ENCODE measurements around the gene UNKL.

UNKL gene

DNA sequence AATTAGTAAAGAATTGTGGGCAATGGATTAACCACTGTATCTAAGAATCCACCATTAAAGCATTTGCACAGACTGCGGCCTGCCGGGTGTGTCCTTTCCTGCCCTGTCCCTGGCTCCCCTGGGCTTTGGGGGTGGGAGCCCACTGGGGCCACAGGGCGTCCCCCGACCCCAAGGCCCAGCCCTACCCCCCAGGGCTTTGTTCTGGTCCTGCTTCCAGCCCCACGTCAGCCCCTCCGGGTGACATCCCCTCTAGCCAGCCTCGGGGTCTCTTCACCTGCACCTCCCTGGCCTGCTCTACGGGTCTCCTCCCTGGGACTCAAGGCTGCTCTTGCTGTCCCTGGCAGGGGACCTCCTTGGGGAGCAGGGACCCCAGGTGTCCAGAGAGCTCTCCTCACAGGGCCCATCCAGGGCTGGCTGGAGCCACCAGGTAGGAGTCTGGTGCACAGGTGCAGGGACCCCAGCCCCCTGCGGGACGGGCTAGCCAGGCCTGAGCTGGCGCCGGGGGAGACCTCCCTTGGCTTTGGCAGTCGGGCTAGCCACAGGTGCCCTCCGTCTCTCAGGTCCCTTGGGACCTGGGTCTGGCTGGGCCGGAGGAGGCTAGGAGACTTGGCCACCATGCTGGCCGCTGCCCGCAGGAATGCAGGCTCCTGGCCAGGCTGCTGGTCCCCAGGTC lies 87.4 kb downstream of the UNKL start:
- H3K27ac ChIP-seq (ENCODE audit: insufficient read depth, low read length, poor library complexity, severe bottlenecking) = no peak overlapping the region
- H3K4me3 ChIP-seq (ENCODE audit: insufficient read depth, low read depth, low read length, poor library complexity, severe bottlenecking) = no peak overlapping the region
- H3K9me3 ChIP-seq (ENCODE audit: control insufficient read depth, low read length) = no peaks in the 10 kb centered on the region
- peaks cover 11% of the 10 kb centered on the region for H3K4me1 ChIP-seq (ENCODE audit: control insufficient read depth, insufficient read depth, low read length, poor library complexity, severe bottlenecking)
- H3K36me3 ChIP-seq (ENCODE audit: control insufficient read depth, insufficient read depth, low read length) = peaks cover 22% of the 10 kb centered on the region
- no peak for DNase-seq
- no peaks in the 10 kb centered on the region for H3K27me3 ChIP-seq (replicated peaks; ENCODE audit: control insufficient read depth, insufficient read depth, low read length, poor library complexity, severe bottlenecking)

DNA sequence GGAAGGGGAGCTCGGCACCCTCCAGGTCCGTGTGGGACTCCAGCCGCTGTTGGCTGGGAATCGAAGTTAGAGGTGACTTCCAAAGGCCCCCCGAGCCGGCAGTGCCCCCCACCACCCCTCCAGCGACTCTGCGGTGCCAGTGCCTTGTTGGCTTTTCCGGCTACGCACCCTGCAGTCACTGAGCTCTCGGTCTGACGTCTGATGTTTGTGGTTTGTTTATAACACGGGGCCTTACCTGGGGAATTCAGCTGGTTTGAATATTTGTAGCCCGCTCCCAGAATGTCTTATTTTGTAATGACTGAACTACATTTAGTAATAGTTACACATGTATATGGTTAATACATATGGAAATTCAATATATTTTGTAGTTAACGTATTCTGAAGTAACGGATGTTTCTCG lies 88.1 kb downstream of the UNKL start:
- Histone ChIP-seq H3K4me3 (ENCODE audit: insufficient read depth, low read depth, low read length, poor library complexity, severe bottlenecking) (no peak overlapping the region), H3K9me3 (ENCODE audit: control insufficient read depth, low read length) (no peaks in the 10 kb centered on the region), H3K4me1 (ENCODE audit: control insufficient read depth, insufficient read depth, low read length, poor library complexity, severe bottlenecking) (peaks cover 4% of the 10 kb centered on the region), H3K36me3 (ENCODE audit: control insufficient read depth, insufficient read depth, low read length) (peaks cover 29% of the 10 kb centered on the region), H3K27ac (ENCODE audit: insufficient read depth, low read length, poor library complexity, severe bottlenecking) (no peak overlapping the region), H3K27me3 (replicated peaks; ENCODE audit: control insufficient read depth, insufficient read depth, low read length, poor library complexity, severe bottlenecking) (no peaks in the 10 kb centered on the region)
- DNase-seq = no peak

DNA sequence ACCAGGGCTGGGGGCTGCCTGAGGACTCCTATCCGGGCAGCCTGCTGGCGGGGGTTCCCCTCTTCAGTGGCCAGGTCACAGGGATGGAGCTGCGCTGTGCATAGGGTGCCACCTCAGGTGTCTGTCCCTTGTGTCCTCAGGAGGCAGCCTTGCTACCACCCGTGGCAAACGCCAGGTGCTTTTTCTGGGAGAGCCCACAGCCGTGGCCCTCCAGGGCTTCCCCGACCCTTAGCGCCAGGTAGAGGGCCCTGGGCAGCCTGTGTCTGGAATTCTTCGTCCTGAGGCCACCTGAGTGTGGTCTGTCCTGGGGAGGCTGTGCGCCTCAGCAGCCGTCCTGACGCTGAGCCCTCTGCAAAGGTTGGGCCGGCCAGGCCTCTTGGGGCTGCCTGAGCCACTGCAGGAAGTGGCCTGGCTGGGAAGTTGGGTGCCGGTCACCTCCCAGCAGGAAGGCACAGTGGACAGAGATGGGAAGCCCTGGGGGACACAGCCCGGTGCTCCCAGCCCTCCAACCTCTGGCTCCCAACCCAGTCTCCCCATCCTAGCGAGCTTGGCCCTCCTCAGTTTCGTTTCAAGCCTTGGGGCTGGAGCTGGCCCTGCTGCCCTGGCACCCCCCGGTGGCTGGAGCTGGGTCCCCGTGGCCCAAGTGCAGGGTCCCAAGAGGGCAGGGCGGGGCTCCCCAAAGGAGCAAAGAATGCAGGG lies 88.7 kb downstream of the UNKL start:
- H3K4me1 ChIP-seq (ENCODE audit: control insufficient read depth, insufficient read depth, low read length, poor library complexity, severe bottlenecking) = no peaks in the 10 kb centered on the region
- no peak overlapping the region for H3K4me3 ChIP-seq (ENCODE audit: insufficient read depth, low read depth, low read length, poor library complexity, severe bottlenecking)
- no peak overlapping the region for H3K27ac ChIP-seq (ENCODE audit: insufficient read depth, low read length, poor library complexity, severe bottlenecking)
- H3K36me3 ChIP-seq (ENCODE audit: control insufficient read depth, insufficient read depth, low read length) = peaks cover 34% of the 10 kb centered on the region
- H3K9me3 ChIP-seq (ENCODE audit: control insufficient read depth, low read length) = no peaks in the 10 kb centered on the region
- no peak for DNase-seq
- no peaks in the 10 kb centered on the region for H3K27me3 ChIP-seq (replicated peaks; ENCODE audit: control insufficient read depth, insufficient read depth, low read length, poor library complexity, severe bottlenecking)

DNA sequence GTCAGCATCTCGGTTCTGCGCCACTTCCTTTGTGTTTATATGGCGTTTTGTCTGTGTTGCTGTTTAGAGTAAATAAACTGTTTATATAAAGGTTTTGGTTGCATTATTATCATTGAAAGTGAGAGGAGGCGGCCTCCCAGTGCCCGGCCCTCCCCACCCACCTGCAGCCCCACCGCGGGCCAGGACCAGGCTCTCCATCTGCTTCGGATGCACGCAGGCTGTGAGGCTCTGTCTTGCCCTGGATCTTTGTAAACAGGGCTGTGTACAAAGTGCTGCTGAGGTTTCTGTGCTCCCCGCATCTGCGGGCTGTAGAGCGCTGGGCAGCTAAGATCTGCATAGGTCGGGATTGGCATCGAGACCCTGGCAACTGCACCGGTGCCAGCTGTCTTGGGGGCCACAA lies 89.2 kb downstream of the UNKL start:
- Histone ChIP-seq H3K27me3 (replicated peaks; ENCODE audit: control insufficient read depth, insufficient read depth, low read length, poor library complexity, severe bottlenecking) (no peaks in the 10 kb centered on the region), H3K9me3 (ENCODE audit: control insufficient read depth, low read length) (no peaks in the 10 kb centered on the region), H3K27ac (ENCODE audit: insufficient read depth, low read length, poor library complexity, severe bottlenecking) (no peak overlapping the region), H3K4me3 (ENCODE audit: insufficient read depth, low read depth, low read length, poor library complexity, severe bottlenecking) (no peak overlapping the region), H3K4me1 (ENCODE audit: control insufficient read depth, insufficient read depth, low read length, poor library complexity, severe bottlenecking) (no peaks in the 10 kb centered on the region), H3K36me3 (ENCODE audit: control insufficient read depth, insufficient read depth, low read length) (peaks cover 40% of the 10 kb centered on the region)
- no peak for DNase-seq

DNA sequence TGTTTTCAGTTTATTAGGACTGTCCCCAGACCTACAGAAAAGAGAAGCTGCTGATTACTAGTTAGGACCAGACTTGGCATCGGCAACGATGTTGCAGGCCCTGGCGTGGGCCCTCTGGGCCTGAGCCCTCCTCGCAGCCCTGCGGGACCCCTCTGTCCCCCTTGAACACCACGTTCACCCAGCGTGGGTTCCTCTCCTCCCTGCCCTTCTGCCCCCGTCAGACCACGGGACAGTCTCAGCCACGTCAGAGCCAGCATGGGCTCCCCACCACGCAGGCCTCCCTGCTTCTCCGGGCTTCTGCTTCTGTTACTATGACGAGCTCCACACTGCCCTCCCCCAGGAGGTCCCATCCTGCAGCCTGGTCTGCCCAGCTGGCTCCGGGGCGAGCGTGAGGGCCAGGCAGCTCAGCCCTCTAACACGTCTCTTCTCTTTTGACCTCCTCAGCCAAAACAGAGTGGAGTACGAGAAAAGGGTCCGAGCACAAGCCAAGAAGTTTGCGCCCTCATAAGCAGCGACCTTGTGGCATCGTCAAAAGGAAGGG lies 90.1 kb downstream of the UNKL start:
- Histone ChIP-seq H3K27ac (ENCODE audit: insufficient read depth, low read length, poor library complexity, severe bottlenecking) (no peak overlapping the region), H3K4me3 (ENCODE audit: insufficient read depth, low read depth, low read length, poor library complexity, severe bottlenecking) (no peak overlapping the region), H3K36me3 (ENCODE audit: control insufficient read depth, insufficient read depth, low read length) (peaks cover 49% of the 10 kb centered on the region), H3K9me3 (ENCODE audit: control insufficient read depth, low read length) (no peaks in the 10 kb centered on the region), H3K27me3 (replicated peaks; ENCODE audit: control insufficient read depth, insufficient read depth, low read length, poor library complexity, severe bottlenecking) (no peaks in the 10 kb centered on the region), H3K4me1 (ENCODE audit: control insufficient read depth, insufficient read depth, low read length, poor library complexity, severe bottlenecking) (no peaks in the 10 kb centered on the region)
- no peak for DNase-seq

DNA sequence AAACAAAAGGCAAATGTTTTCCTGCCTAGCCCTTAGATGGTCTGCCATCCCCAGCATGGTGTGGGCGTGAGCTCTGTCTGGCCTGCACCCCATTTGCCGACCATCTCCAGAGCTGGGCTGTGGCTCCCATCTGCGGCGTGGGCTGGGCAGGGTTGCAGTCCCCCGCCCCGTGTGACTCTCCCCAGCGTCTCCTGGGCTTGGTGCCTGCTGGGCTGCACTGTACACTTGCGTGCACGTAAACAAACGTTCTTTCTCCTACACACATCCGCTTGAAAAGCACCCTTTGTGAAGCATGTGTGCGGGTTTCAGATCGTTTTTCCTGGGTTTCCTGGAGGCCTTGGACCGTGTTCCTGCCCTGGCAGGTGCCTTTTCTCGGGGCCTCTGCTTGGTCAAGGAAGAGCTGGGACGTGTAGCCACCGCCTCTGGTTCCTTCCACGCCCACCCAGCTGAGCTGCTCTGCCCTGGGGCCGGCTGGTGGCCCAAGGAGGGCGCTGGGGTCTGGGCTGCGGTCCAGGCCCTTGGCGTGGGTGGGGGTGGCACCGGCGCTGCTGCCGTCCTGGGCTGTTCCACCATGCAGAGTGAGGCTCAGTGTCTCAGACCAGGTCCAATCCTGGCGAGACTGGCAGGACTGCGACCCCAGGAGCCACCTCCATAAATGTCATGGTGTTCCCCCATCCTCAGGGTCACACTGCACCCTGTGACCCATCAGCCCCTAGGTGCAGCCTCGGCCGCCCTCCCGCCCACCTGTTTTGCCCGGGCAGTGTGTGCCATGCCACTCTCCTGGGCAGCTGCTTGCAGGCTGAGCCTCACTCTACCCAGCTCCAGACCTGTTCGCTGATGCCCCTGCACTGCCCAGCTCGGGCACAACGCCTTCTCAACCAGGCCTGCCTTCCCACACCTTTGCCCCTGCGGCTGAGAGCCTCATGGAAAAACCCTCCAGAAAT lies 90.9 kb downstream of the UNKL start:
- Histone ChIP-seq H3K27ac (ENCODE audit: insufficient read depth, low read length, poor library complexity, severe bottlenecking) (no peak overlapping the region), H3K4me1 (ENCODE audit: control insufficient read depth, insufficient read depth, low read length, poor library complexity, severe bottlenecking) (no peaks in the 10 kb centered on the region), H3K4me3 (ENCODE audit: insufficient read depth, low read depth, low read length, poor library complexity, severe bottlenecking) (no peak overlapping the region), H3K9me3 (ENCODE audit: control insufficient read depth, low read length) (no peaks in the 10 kb centered on the region), H3K27me3 (replicated peaks; ENCODE audit: control insufficient read depth, insufficient read depth, low read length, poor library complexity, severe bottlenecking) (no peaks in the 10 kb centered on the region), H3K36me3 (ENCODE audit: control insufficient read depth, insufficient read depth, low read length) (peaks cover 57% of the 10 kb centered on the region)
- no peak for DNase-seq

DNA sequence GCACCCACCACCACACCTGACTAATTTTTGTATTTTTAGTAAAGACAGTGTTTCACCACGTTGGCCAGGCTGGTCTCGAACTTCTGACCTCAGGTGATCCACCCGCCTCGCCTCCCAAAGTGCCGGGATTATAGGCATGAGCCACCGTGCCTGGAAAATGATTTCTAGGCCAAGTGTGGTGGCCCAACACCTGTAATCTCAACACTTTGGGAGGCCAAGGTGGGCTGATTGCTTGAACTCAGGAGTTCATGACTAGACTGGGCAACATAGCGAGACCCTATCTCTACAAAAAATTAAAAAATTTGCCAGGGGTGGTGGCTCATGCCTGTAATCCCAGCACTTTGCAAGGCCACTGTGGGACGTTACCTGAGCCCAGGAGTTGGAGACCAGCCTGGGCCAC lies 92.1 kb downstream of the UNKL start:
- Histone ChIP-seq H3K4me1 (ENCODE audit: control insufficient read depth, insufficient read depth, low read length, poor library complexity, severe bottlenecking) (no peaks in the 10 kb centered on the region), H3K27ac (ENCODE audit: insufficient read depth, low read length, poor library complexity, severe bottlenecking) (no peak overlapping the region), H3K9me3 (ENCODE audit: control insufficient read depth, low read length) (no peaks in the 10 kb centered on the region), H3K4me3 (ENCODE audit: insufficient read depth, low read depth, low read length, poor library complexity, severe bottlenecking) (no peak overlapping the region), H3K27me3 (replicated peaks; ENCODE audit: control insufficient read depth, insufficient read depth, low read length, poor library complexity, severe bottlenecking) (no peaks in the 10 kb centered on the region), H3K36me3 (ENCODE audit: control insufficient read depth, insufficient read depth, low read length) (peaks cover 68% of the 10 kb centered on the region)
- no peak for DNase-seq

DNA sequence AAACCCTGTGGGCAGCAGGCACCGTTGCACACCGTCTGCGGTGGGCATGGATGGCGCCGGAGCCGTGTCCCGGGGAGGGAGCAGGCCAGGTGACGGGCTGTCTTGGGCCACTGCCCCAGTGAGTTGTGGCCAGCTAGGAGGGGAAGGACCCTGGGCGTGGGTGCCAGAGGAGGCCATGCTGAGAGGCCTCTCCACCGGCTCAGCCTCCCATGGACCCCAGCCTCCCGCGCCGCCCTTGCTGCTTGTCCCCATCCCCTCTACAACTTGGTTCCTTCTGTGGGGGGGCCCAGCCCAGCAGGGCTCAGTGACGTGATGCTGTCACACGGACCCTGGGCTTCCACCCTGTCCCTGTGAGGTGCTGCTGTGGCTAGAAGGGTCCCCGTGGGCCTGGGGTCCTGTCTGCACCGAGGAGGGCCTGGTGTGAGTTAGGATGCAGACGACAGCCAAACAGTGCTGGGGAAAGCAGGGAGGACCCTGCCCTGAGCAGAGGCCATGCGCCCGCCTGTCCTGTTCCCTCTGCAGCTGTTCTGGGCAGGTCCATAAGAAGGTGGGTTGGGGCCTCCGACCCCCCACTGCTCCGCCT lies 93.8 kb downstream of the UNKL start:
- no peak for DNase-seq
- Histone ChIP-seq H3K36me3 (ENCODE audit: control insufficient read depth, insufficient read depth, low read length) (peaks cover 85% of the 10 kb centered on the region), H3K27me3 (replicated peaks; ENCODE audit: control insufficient read depth, insufficient read depth, low read length, poor library complexity, severe bottlenecking) (no peaks in the 10 kb centered on the region), H3K4me1 (ENCODE audit: control insufficient read depth, insufficient read depth, low read length, poor library complexity, severe bottlenecking) (no peaks in the 10 kb centered on the region), H3K27ac (ENCODE audit: insufficient read depth, low read length, poor library complexity, severe bottlenecking) (no peak overlapping the region), H3K4me3 (ENCODE audit: insufficient read depth, low read depth, low read length, poor library complexity, severe bottlenecking) (no peak overlapping the region), H3K9me3 (ENCODE audit: control insufficient read depth, low read length) (no peaks in the 10 kb centered on the region)

DNA sequence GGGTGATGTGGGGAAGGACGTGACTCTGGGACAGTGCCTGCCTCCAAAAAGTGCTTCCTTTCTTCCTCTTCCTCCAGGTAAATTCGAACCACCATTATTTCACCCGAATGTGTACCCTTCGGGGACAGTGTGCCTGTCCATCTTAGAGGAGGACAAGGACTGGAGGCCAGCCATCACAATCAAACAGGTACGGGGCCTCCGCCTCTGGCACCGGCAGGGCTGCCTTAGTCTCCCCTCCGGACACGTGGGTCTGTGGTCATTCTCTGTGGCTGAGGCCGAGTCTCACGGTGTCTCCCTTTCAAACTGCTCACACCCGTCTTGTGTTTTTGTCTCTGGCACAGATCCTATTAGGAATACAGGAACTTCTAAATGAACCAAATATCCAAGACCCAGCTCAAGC lies 94.4 kb downstream of the UNKL start:
- H3K4me3 ChIP-seq (ENCODE audit: insufficient read depth, low read depth, low read length, poor library complexity, severe bottlenecking) = no peak overlapping the region
- peaks cover 89% of the 10 kb centered on the region for H3K36me3 ChIP-seq (ENCODE audit: control insufficient read depth, insufficient read depth, low read length)
- no peak overlapping the region for H3K27ac ChIP-seq (ENCODE audit: insufficient read depth, low read length, poor library complexity, severe bottlenecking)
- H3K27me3 ChIP-seq (replicated peaks; ENCODE audit: control insufficient read depth, insufficient read depth, low read length, poor library complexity, severe bottlenecking) = no peaks in the 10 kb centered on the region
- H3K4me1 ChIP-seq (ENCODE audit: control insufficient read depth, insufficient read depth, low read length, poor library complexity, severe bottlenecking) = no peaks in the 10 kb centered on the region
- no peaks in the 10 kb centered on the region for H3K9me3 ChIP-seq (ENCODE audit: control insufficient read depth, low read length)
- DNase-seq = no peak

Data from effector memory CD4-positive, alpha-beta T cell (primary cell).